WTC11 (cell line): ENCODE results near the gene CRABP2. TPM values are rescaled to one million over a fixed set of nuclear protein-coding genes. Genes with fewer than 3 reads are reported as not detected.

Experiments
- ATAC-seq: fragments of 200-7000 bp; cut with Tn5 transposase; 2 replicates; pipeline ENCODE4 v1.10.0; 2021; ENCODE audit warnings: mild to moderate bottlenecking, moderate library complexity
- CTCF ChIA-PET: fragments of 300-600 bp; sonication (Branson Sonifier 250); formaldehyde crosslinking; loops from one replicate; lab custom pipeline; 2021; ENCODE audit warnings: antibody characterized with exemption; lab: Charles Lee
- POLR2A ChIA-PET: fragments of 350-600 bp; sonication (Branson Sonifier 250); formaldehyde crosslinking; loops from one replicate; lab custom pipeline; 2021; ENCODE audit warnings: antibody characterized with exemption; lab: Charles Lee
- DNase-seq: peaks from one replicate; pipeline ENCODE4 v3.0.0; 2021; ENCODE audit warnings: low spot score
- H3K27ac Mint-ChIP-seq: 2 replicates; pipeline ENCODE4 v1.8.0; 2021; ENCODE audit warnings: mixed read lengths
- H3K27me3 Mint-ChIP-seq: 2 replicates; pipeline ENCODE4 v1.8.0; 2021; ENCODE audit warnings: low read depth, mild to moderate bottlenecking, moderate library complexity, mixed read lengths
- H3K36me3 Mint-ChIP-seq: 2 replicates; pipeline ENCODE4 v1.8.0; 2021; ENCODE audit warnings: mixed read lengths
- H3K4me1 Mint-ChIP-seq: 2 replicates; pipeline ENCODE4 v1.8.0; 2022; ENCODE audit warnings: mixed read lengths
- H3K4me3 Mint-ChIP-seq: 2 replicates; pipeline ENCODE4 v1.8.0; 2021; ENCODE audit warnings: mild to moderate bottlenecking, moderate library complexity, mixed read lengths
- H3K9me3 Mint-ChIP-seq: 2 replicates; pipeline ENCODE4 v1.8.0; 2021; ENCODE audit warnings: mixed read lengths
- CREB1 ChIP-seq: sonication (generic); formaldehyde crosslinking; IDR thresholded peaks from 2 replicates; pipeline ENCODE4 v1.8.0; 2023; ENCODE audit warnings: mild to moderate bottlenecking, missing genetic modification reagents
- ELF4 ChIP-seq: sonication (generic); formaldehyde crosslinking; IDR thresholded peaks from 2 replicates; pipeline ENCODE4 v1.8.1; 2022; ENCODE audit warnings: low read depth, mild to moderate bottlenecking, moderate library complexity, missing genetic modification reagents
- MXD4 ChIP-seq: fragments of 250-450 bp; sonication (Bioruptor Pico); IDR thresholded peaks from 2 replicates; pipeline ENCODE4 v1.8.0; 2021; ENCODE audit warnings: mild to moderate bottlenecking, moderate library complexity, borderline replicate concordance
- NFATC4 ChIP-seq: fragments of 250-450 bp; sonication (Bioruptor Pico); IDR thresholded peaks from 2 replicates; pipeline ENCODE4 v1.9.0; 2021; ENCODE audit warnings: mild to moderate bottlenecking
- NFYB ChIP-seq: sonication (generic); formaldehyde crosslinking; conservative IDR thresholded peaks from 2 replicates; pipeline ENCODE4 v1.8.0; 2022; ENCODE audit warnings: low read depth, missing genetic modification reagents
- SMAD3 ChIP-seq: sonication (generic); formaldehyde crosslinking; IDR thresholded peaks from 2 replicates; pipeline ENCODE4 v1.8.0; 2022; ENCODE audit warnings: missing genetic modification reagents, mild to moderate bottlenecking, borderline replicate concordance
- SP1 ChIP-seq: sonication (generic); formaldehyde crosslinking; conservative IDR thresholded peaks from 2 replicates; pipeline ENCODE4 v1.8.1; 2022; ENCODE audit warnings: missing genetic modification reagents
- TEAD1 ChIP-seq: sonication (generic); formaldehyde crosslinking; IDR thresholded peaks from 2 replicates; pipeline ENCODE4 v1.8.0; 2022; ENCODE audit warnings: mild to moderate bottlenecking, missing genetic modification reagents
- TP53 ChIP-seq: sonication (generic); formaldehyde crosslinking; IDR thresholded peaks from 2 replicates; pipeline ENCODE4 v1.8.1; 2023; ENCODE audit warnings: mild to moderate bottlenecking, missing genetic modification reagents
- ZNF232 ChIP-seq: sonication (generic); formaldehyde crosslinking; IDR thresholded peaks from 2 replicates; pipeline ENCODE4 v1.8.0; 2022; ENCODE audit warnings: mild to moderate bottlenecking, missing genetic modification reagents
- ZNF317 ChIP-seq: sonication (generic); formaldehyde crosslinking; IDR thresholded peaks from 2 replicates; pipeline ENCODE4 v1.8.1; 2023; ENCODE audit warnings: low read depth, mild to moderate bottlenecking, moderate library complexity, missing genetic modification reagents, borderline replicate concordance
- ZNF416 ChIP-seq: fragments of 250-450 bp; sonication (Bioruptor Pico); IDR thresholded peaks from 2 replicates; pipeline ENCODE4 v1.9.0; 2021; ENCODE audit warnings: mild to moderate bottlenecking, inconsistent platforms
- total RNA-seq: library from RNA; stranded (reverse); gene quantifications from 3 replicates; pipeline ENCODE4 v1.2.3, GENCODE V29; 2021
- TF ChIP-seq, protein P1 (sequence below): sonication (generic); formaldehyde crosslinking; IDR thresholded peaks from 2 replicates; pipeline ENCODE4 v1.8.1; 2023; ENCODE audit warnings: mild to moderate bottlenecking, missing genetic modification reagents
- TF ChIP-seq, protein P2 (sequence below): sonication (generic); formaldehyde crosslinking; IDR thresholded peaks from 2 replicates; pipeline ENCODE4 v1.8.0; 2023; ENCODE audit warnings: missing genetic modification reagents
- TF ChIP-seq, protein P3 (sequence below): sonication (generic); formaldehyde crosslinking; IDR thresholded peaks from 2 replicates; pipeline ENCODE4 v1.8.1; 2023; ENCODE audit warnings: mild to moderate bottlenecking, missing genetic modification reagents, moderate library complexity
- TF ChIP-seq, protein P4 (sequence below): sonication (generic); formaldehyde crosslinking; IDR thresholded peaks from 2 replicates; pipeline ENCODE4 v1.8.1; 2023; ENCODE audit warnings: mild to moderate bottlenecking, moderate library complexity, missing genetic modification reagents
- TF ChIP-seq, protein P5 (sequence below): sonication (generic); formaldehyde crosslinking; IDR thresholded peaks from 2 replicates; pipeline ENCODE4 v1.8.1; 2022; ENCODE audit warnings: missing genetic modification reagents, borderline replicate concordance
- TF ChIP-seq, protein P6 (sequence below): fragments of 200-600 bp; IDR thresholded peaks from 2 replicates; pipeline ENCODE4 v1.8.0; 2022; ENCODE audit warnings: antibody characterized with exemption

Gene CRABP2
- total RNA-seq, 1 experiment from 2014 or later, result 135 TPM

DNA sequence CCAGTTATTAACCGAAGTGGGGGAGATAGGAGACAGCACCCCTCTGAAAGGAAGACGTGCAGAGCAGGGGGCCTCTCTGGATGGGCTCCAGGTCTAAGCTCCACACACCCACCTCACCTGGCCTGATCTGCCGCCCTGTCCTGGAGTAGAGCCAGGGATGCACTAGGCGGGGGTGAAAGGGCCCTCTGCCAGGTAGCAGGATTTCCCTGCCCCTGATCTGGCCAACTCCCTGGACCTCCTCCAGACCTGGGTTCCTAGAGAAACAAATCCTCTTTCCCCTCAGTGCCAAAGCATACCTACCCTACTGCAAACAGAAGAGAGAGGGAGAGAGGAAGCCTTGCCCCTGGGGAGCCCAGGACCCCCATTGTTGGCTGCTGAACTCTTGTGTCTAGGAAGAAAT lies 2.0 kb downstream of the CRABP2 start:
- TF ChIP-seq, protein P1, sequence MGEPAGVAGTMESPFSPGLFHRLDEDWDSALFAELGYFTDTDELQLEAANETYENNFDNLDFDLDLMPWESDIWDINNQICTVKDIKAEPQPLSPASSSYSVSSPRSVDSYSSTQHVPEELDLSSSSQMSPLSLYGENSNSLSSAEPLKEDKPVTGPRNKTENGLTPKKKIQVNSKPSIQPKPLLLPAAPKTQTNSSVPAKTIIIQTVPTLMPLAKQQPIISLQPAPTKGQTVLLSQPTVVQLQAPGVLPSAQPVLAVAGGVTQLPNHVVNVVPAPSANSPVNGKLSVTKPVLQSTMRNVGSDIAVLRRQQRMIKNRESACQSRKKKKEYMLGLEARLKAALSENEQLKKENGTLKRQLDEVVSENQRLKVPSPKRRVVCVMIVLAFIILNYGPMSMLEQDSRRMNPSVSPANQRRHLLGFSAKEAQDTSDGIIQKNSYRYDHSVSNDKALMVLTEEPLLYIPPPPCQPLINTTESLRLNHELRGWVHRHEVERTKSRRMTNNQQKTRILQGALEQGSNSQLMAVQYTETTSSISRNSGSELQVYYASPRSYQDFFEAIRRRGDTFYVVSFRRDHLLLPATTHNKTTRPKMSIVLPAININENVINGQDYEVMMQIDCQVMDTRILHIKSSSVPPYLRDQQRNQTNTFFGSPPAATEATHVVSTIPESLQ, result no peak
- TF ChIP-seq, all 79 proteins: peak for 0
- ATAC-seq (no peak), DNase-seq (no peak)
- CTCF ChIA-PET, result interaction anchor here (1.0 to 25.2 kb wide), 5 partner anchors 15 to 157 kb away, joined by 3 to 1553 read pairs (median 16); partner anchors contain the start of gene NTRK1
- Mint-ChIP-seq H3K4me3 (peak overlapping the region; percentile 84), H3K9me3 (no peaks in the 10 kb centered on the region), H3K4me1 (peaks cover 37% of the 10 kb centered on the region), H3K27ac (no peak overlapping the region), H3K27me3 (peaks cover 23% of the 10 kb centered on the region), H3K36me3 (peaks cover 29% of the 10 kb centered on the region)
- POLR2A ChIA-PET, result interaction anchor here (0.9 to 1.0 kb wide), 2 partner anchors 12 to 25 kb away, joined by 3 to 4 read pairs; partner anchors contain the start of gene ISG20L2

DNA sequence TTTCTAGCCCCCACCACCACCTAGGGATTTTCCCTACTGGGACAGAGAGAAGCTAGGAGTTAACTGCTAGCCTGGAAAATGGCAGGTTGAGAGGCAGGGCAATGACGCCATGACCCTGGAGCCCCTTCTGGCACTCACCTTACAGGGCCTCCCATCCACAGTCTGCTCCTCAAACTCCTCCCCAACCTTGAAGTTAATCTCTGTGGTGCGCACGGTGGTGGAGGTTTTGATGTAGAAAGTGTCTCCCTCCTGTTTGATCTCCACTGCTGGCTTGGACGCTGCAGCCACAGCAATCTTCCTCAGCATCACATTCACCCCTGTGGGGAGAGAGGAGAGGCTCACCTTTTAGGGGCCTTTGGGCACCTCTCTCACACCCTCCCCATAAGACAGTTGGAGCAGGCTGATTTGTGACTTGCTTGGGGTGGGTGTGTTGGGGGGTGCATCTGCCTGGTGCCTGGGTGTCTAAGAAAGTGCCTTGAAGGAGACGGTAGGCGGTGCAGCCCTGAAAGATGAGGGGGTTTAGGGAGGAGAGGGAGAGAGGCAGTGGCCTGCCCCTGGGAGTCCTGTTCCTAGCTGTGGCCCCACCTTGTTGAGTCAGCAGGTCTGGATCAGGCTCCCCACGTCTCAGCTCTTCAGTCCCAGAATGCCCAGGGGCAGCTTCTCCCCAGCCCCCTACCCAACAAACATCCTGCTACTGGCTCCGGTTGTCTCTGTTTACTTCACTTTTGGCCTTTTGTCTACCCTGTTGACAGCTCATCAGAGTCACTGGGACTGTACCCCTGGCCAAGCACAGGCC lies 4.4 kb downstream of the CRABP2 start:
- no peak for TF ChIP-seq ZNF317
- no peak for TF ChIP-seq NFYB
- TF ChIP-seq ZNF232 (CRISPR knock-in tag), result no peak
- no peak for TF ChIP-seq MXD4 (CRISPR knock-in tag)
- TF ChIP-seq, protein P2, sequence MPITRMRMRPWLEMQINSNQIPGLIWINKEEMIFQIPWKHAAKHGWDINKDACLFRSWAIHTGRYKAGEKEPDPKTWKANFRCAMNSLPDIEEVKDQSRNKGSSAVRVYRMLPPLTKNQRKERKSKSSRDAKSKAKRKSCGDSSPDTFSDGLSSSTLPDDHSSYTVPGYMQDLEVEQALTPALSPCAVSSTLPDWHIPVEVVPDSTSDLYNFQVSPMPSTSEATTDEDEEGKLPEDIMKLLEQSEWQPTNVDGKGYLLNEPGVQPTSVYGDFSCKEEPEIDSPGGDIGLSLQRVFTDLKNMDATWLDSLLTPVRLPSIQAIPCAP (CRISPR knock-in tag), result no peak
- TF ChIP-seq ELF4 (CRISPR knock-in tag), result no peak
- TF ChIP-seq ZNF416 (CRISPR knock-in tag), result no peak
- TF ChIP-seq, protein P3, sequence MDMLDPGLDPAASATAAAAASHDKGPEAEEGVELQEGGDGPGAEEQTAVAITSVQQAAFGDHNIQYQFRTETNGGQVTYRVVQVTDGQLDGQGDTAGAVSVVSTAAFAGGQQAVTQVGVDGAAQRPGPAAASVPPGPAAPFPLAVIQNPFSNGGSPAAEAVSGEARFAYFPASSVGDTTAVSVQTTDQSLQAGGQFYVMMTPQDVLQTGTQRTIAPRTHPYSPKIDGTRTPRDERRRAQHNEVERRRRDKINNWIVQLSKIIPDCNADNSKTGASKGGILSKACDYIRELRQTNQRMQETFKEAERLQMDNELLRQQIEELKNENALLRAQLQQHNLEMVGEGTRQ, result no peak
- TF ChIP-seq NFATC4, result no peak
- TF ChIP-seq, protein P4, sequence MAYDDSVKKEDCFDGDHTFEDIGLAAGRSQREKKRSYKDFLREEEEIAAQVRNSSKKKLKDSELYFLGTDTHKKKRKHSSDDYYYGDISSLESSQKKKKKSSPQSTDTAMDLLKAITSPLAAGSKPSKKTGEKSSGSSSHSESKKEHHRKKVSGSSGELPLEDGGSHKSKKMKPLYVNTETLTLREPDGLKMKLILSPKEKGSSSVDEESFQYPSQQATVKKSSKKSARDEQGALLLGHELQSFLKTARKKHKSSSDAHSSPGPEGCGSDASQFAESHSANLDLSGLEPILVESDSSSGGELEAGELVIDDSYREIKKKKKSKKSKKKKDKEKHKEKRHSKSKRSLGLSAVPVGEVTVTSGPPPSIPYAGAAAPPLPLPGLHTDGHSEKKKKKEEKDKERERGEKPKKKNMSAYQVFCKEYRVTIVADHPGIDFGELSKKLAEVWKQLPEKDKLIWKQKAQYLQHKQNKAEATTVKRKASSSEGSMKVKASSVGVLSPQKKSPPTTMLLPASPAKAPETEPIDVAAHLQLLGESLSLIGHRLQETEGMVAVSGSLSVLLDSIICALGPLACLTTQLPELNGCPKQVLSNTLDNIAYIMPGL, result no peak
- TF ChIP-seq CREB1 (CRISPR knock-in tag), result no peak
- TF ChIP-seq, protein P5, sequence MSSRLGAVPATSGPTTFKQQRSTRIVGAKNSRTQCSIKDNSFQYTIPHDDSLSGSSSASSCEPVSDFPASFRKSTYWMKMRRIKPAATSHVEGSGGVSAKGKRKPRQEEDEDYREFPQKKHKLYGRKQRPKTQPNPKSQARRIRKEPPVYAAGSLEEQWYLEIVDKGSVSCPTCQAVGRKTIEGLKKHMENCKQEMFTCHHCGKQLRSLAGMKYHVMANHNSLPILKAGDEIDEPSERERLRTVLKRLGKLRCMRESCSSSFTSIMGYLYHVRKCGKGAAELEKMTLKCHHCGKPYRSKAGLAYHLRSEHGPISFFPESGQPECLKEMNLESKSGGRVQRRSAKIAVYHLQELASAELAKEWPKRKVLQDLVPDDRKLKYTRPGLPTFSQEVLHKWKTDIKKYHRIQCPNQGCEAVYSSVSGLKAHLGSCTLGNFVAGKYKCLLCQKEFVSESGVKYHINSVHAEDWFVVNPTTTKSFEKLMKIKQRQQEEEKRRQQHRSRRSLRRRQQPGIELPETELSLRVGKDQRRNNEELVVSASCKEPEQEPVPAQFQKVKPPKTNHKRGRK, result no peak
- TF ChIP-seq, protein P6, sequence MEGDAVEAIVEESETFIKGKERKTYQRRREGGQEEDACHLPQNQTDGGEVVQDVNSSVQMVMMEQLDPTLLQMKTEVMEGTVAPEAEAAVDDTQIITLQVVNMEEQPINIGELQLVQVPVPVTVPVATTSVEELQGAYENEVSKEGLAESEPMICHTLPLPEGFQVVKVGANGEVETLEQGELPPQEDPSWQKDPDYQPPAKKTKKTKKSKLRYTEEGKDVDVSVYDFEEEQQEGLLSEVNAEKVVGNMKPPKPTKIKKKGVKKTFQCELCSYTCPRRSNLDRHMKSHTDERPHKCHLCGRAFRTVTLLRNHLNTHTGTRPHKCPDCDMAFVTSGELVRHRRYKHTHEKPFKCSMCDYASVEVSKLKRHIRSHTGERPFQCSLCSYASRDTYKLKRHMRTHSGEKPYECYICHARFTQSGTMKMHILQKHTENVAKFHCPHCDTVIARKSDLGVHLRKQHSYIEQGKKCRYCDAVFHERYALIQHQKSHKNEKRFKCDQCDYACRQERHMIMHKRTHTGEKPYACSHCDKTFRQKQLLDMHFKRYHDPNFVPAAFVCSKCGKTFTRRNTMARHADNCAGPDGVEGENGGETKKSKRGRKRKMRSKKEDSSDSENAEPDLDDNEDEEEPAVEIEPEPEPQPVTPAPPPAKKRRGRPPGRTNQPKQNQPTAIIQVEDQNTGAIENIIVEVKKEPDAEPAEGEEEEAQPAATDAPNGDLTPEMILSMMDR, result no peak
- no peak for TF ChIP-seq SMAD3 (CRISPR knock-in tag)
- TF ChIP-seq SP1, result no peak
- no peak for TF ChIP-seq TP53
- TF ChIP-seq TEAD1 (CRISPR knock-in tag), result no peak
- ChIA-PET POLR2A (interaction anchor here (0.8 to 1.4 kb wide), 2 partner anchors 11 to 51 kb away, joined by 5 to 6 read pairs; no protein-coding TSS in a partner anchor), CTCF (interaction anchor here (1.6 to 25.2 kb wide), 3 partner anchors 10 to 26 kb away, joined by 7 to 1553 read pairs (median 17); no protein-coding TSS in a partner anchor)
- DNase-seq (no peak), ATAC-seq (no peak)
- peaks cover 23% of the 10 kb centered on the region for H3K27me3 Mint-ChIP-seq
- H3K4me1 Mint-ChIP-seq, result peaks cover 33% of the 10 kb centered on the region
- peak overlapping the region; percentile 44; the same call in 1 of the 2 replicates for H3K27ac Mint-ChIP-seq
- peaks cover 38% of the 10 kb centered on the region for H3K36me3 Mint-ChIP-seq
- H3K4me3 Mint-ChIP-seq, result no peak overlapping the region
- H3K9me3 Mint-ChIP-seq, result no peaks in the 10 kb centered on the region
